Activated T-cell treated with anti-CD3 and anti-CD28 coated beads for 1 hour (primary cell): ENCODE measurements around the gene POU6F2.

Experiments used
- DNase-seq: peaks from one replicate; pipeline ENCODE4 v3.0.0-alpha.2; 2020; ENCODE audit warnings: low read depth

Gene POU6F2

GRCh38 chr7:39252916-39253315 lies 275.2 kb downstream of the POU6F2 start:
- DNase-seq, result no peak

GRCh38 chr7:39259391-39260003 lies 281.8 kb downstream of the POU6F2 start:
- DNase-seq, result no peak

GRCh38 chr7:39260279-39260844 lies 282.7 kb downstream of the POU6F2 start:
- DNase-seq, result no peak

- no peak for DNase-seq
Observed at GRCh38 chr7:39261771-39262170, 284.1 kb downstream of the POU6F2 start.

- no peak for DNase-seq
Observed at GRCh38 chr7:39265641-39266591, 288.2 kb downstream of the POU6F2 start.

- no peak for DNase-seq
Observed at GRCh38 chr7:39269034-39269433, 291.3 kb downstream of the POU6F2 start.

GRCh38 chr7:39270018-39270417 lies 292.3 kb downstream of the POU6F2 start:
- DNase-seq, result no peak

- no peak for DNase-seq
Observed at GRCh38 chr7:39271402-39271801, 293.7 kb downstream of the POU6F2 start.

- DNase-seq, result no peak
Observed at GRCh38 chr7:39272111-39272510, 294.4 kb downstream of the POU6F2 start.

- DNase-seq, result no peak
Observed at GRCh38 chr7:39272691-39273090, 295.0 kb downstream of the POU6F2 start.

- DNase-seq, result no peak
Observed at GRCh38 chr7:39280337-39280736, 302.6 kb downstream of the POU6F2 start.

GRCh38 chr7:39285256-39285655 lies 307.5 kb downstream of the POU6F2 start:
- no peak for DNase-seq

- no peak for DNase-seq
Observed at GRCh38 chr7:39288303-39288702, 310.6 kb downstream of the POU6F2 start.

GRCh38 chr7:39291628-39292410 lies 314.1 kb downstream of the POU6F2 start:
- DNase-seq, result no peak

- DNase-seq, result no peak
Observed at GRCh38 chr7:39293056-39293823, 315.5 kb downstream of the POU6F2 start.

GRCh38 chr7:39294022-39294421 lies 316.3 kb downstream of the POU6F2 start:
- no peak for DNase-seq

GRCh38 chr7:39295796-39296195 lies 318.1 kb downstream of the POU6F2 start:
- no peak for DNase-seq

- no peak for DNase-seq
Observed at GRCh38 chr7:39299695-39300094, 322.0 kb downstream of the POU6F2 start.

GRCh38 chr7:39300276-39300675 lies 322.6 kb downstream of the POU6F2 start:
- no peak for DNase-seq

- no peak for DNase-seq
Observed at GRCh38 chr7:39301543-39301942, 323.8 kb downstream of the POU6F2 start.

- DNase-seq, result no peak
Observed at GRCh38 chr7:39304178-39304577, 326.5 kb downstream of the POU6F2 start.
